ENCODE measurements around the gene INTS3.

INTS3 gene

GRCh38 chr1:153727463-153728304, at the start of gene INTS3:
INTS3 (plus strand) TSS chr1:153728050; CDS start chr1:153728635, 585 bp downstream.
- TF ChIP-seq CTCF (IDR thresholded peaks at IDR 0.05; ENCODE audit: borderline replicate concordance, control extremely low read depth, extremely low read depth, insufficient read depth, missing control alignments): no peak
- peak; percentile 99 for DNase-seq (ENCODE audit: low spot score)
- in situ Hi-C loops (cut with MboI; ENCODE audit: low sequenced_read_pairs, unreplicated experiment): no loop called here

GRCh38 chr1:153678519-153679336, 49.1 kb upstream of the INTS3 start, which contains the start of gene NPR1:
NPR1 (plus strand) TSS chr1:153678688; CDS start chr1:153679109, 421 bp downstream.
- peak; percentile 66 for DNase-seq (ENCODE audit: low spot score)
- TF ChIP-seq CTCF (IDR thresholded peaks at IDR 0.05; ENCODE audit: borderline replicate concordance, control extremely low read depth, extremely low read depth, insufficient read depth, missing control alignments): no peak

GRCh38 chr1:153679337-153680119, 48.3 kb upstream of the INTS3 start:
- DNase-seq (ENCODE audit: low spot score): peak; percentile 57
- in situ Hi-C loops (cut with MboI; ENCODE audit: low sequenced_read_pairs, unreplicated experiment): loop anchor here (10.0 kb wide), 2 partner anchors 65 to 305 kb away; partner anchors contain the start of gene RAB13
- TF ChIP-seq CTCF (IDR thresholded peaks at IDR 0.05; ENCODE audit: borderline replicate concordance, control extremely low read depth, extremely low read depth, insufficient read depth, missing control alignments): no peak

More at GRCh38 chr1:153678519-153679336, 49.1 kb upstream of the INTS3 start, which contains the start of gene NPR1:
- in situ Hi-C loops (cut with MboI; ENCODE audit: low sequenced_read_pairs, unreplicated experiment): loop anchor here (10.0 kb wide), 2 partner anchors 66 to 306 kb away; partner anchors contain the start of gene RAB13

- TF ChIP-seq CTCF (IDR thresholded peaks at IDR 0.05; ENCODE audit: borderline replicate concordance, control extremely low read depth, extremely low read depth, insufficient read depth, missing control alignments): no peak
- no peak for DNase-seq (ENCODE audit: low spot score)
- in situ Hi-C loops (cut with MboI; ENCODE audit: low sequenced_read_pairs, unreplicated experiment): no loop called here
Observed at GRCh38 chr1:153680120-153680403, 47.8 kb upstream of the INTS3 start.

- in situ Hi-C loops (cut with MboI; ENCODE audit: low sequenced_read_pairs, unreplicated experiment): no loop called here
- no peak for TF ChIP-seq CTCF (IDR thresholded peaks at IDR 0.05; ENCODE audit: borderline replicate concordance, control extremely low read depth, extremely low read depth, insufficient read depth, missing control alignments)
- no peak for DNase-seq (ENCODE audit: low spot score)
Observed at GRCh38 chr1:153682730-153683129, 45.1 kb upstream of the INTS3 start.

- DNase-seq (ENCODE audit: low spot score): peak; percentile 6
- in situ Hi-C loops (cut with MboI; ENCODE audit: low sequenced_read_pairs, unreplicated experiment): no loop called here
- TF ChIP-seq CTCF (IDR thresholded peaks at IDR 0.05; ENCODE audit: borderline replicate concordance, control extremely low read depth, extremely low read depth, insufficient read depth, missing control alignments): no peak
Observed at GRCh38 chr1:153683854-153684253, 44.0 kb upstream of the INTS3 start.

Data from GM13976 (cell line).